Measurements from ENCODE around the gene KCTD5. TPM values are rescaled to one million over a fixed set of nuclear protein-coding genes. Genes with fewer than 3 reads are reported as not detected.
A peak's percentile ranks its signal among the peaks of the same experiment; 100 is the strongest.
"Not testable (repeated sequence)": the region's sequence is repeated elsewhere in the genome, so short reads cannot be mapped to it uniquely, and the experiment has no call there.

KCTD5 gene
- total RNA-seq, 2 experiments from 2014 or later = 27.5 to 30.1 TPM

DNA sequence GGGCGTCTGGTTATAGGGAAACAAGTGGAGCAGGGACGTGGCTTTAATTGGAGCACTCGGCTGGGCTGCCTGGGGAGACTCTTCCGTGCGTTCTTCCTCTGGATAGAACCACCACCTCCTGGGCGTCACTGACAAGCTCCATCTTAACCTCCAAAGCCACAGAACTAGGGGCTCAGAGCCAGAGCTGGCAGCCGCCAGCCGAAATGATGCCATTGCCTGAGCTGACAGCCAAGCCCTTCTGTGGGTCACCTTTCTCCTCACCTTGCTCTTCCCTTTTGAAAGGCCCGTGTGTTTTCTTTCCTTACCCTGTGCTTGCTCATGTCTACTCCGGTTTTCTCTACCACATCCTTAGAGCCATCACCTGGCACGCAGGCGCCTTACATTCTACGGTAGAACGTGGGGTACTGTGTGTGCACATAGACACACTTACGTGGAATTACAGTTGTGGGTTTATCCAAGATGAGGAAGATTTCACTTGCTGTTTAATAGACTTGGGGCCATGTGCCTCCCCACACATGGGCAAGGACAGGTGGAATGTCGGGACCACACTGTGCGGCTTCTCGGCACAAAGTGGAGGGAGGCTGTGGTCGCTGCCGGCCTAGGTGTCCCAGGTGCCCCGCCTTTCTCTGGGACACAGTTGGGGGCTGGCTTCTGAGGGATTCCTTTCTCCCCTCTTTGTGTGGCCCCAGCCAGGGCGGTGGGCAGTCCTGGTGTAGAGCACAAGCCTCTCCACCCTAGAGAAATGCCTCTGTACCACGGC is 3.9 kb upstream of the KCTD5 start:
- H3K27me3 Mint-ChIP-seq; H3K27ac Mint-ChIP-seq; ATAC-seq (ENCODE audit: low read depth); POLR2A ChIA-PET; H3K36me3 Mint-ChIP-seq; DNase-seq; H3K4me3 Mint-ChIP-seq; H3K9me3 Mint-ChIP-seq: not testable (repeated sequence)
- peaks cover 10% of the 10 kb centered on the region for H3K4me1 Mint-ChIP-seq

DNA sequence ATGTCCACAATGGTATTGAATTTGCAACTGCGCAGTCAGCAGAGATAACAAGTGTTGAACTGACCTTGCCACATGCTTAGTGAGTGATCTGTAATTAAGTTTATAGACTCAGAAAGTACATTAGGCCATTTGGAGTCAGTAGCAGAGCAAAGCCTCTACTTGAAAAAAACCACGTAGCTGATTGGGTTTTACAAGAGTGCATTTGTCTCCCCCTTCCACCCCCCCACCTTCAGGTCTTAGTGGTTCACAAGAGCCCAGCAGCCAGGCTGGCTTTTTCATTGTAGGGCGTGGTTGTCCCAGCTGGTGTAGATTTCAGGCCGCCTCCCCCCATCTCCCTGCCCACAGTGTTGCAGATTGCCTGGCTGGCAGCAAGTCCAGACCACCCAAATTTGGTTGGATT is 2.4 kb upstream of the KCTD5 start:
- H3K4me1 Mint-ChIP-seq; H3K4me3 Mint-ChIP-seq; H3K9me3 Mint-ChIP-seq; H3K27me3 Mint-ChIP-seq; DNase-seq; ATAC-seq (ENCODE audit: low read depth); H3K27ac Mint-ChIP-seq; H3K36me3 Mint-ChIP-seq; POLR2A ChIA-PET: not testable (repeated sequence)

DNA sequence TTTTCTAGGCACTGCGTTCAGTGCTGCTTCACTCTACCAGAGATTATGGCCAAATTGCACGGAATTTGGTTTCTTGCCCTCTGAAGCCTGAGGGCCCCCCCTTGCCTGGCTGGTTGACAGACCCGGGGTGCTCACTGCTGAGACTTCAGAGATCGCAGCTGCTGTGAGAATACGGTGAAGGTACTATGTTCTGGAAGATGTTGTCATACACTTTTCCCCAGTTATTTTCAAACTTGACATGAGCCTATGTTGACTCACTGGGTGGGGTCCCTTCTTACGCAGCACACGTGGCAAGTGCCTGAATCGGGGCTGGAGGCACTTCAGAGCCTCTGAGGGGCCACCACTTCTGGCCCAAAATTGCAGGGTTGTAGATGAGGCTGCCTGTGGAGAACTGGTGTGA is 2.0 kb upstream of the KCTD5 start:
- H3K36me3 Mint-ChIP-seq; H3K4me3 Mint-ChIP-seq; H3K27me3 Mint-ChIP-seq; POLR2A ChIA-PET; H3K27ac Mint-ChIP-seq; H3K9me3 Mint-ChIP-seq; H3K4me1 Mint-ChIP-seq; ATAC-seq (ENCODE audit: low read depth); DNase-seq: not testable (repeated sequence)

DNA sequence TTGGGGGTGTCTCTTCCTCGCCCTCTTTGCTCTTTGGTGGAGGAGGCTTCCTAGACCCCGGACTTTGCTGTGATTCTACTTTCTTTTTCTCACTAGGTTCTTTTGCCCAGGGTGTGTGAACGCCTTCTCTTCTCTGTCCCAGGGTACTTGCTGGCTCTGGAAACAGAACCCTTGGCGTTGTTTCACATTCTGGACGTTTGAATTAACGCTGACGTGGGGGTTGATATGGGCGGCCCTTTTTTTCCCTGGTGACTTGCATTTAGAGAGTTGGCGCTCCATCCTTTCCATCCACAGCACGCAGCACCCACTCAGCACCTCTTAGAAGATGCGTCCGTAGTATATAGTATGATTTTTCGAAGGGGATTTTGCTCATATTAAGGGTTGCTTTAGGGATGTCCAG is 718 bp downstream of the KCTD5 start:
- peaks cover 21% of the 10 kb centered on the region for H3K4me1 Mint-ChIP-seq
- H3K27me3 Mint-ChIP-seq; H3K36me3 Mint-ChIP-seq; ATAC-seq (ENCODE audit: low read depth); DNase-seq; H3K9me3 Mint-ChIP-seq: not testable (repeated sequence)
- POLR2A ChIA-PET = interaction anchor here (1.1 to 2.1 kb wide), 4 partner anchors 10 to 200 kb away, joined by 3 to 24 read pairs (median 4); partner anchors contain the start of gene FLYWCH2
- peak overlapping the region; percentile 97 for H3K4me3 Mint-ChIP-seq
- H3K27ac Mint-ChIP-seq = peak overlapping the region; percentile 82

DNA sequence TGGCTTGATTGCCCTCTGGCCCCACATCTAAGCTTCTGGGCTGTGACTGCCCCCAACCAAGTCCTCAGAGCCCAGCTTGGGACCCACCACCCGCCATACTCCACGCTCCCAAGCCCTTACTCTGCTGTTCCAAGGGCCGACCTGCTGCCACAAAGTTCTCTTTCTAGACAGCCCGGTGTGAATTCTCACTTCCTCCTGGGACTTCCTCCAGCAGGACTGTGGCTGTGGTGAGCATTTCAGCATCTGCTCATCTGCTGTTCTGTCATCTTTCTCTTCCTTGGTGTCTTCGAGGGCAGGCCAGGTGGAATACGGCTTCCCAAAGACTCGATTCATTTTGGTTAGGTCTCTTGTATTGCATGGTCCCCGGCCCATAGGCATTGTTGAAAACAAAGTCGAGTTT is 3.8 kb downstream of the KCTD5 start:
- DNase-seq; POLR2A ChIA-PET; H3K36me3 Mint-ChIP-seq; H3K27me3 Mint-ChIP-seq; H3K4me3 Mint-ChIP-seq; H3K9me3 Mint-ChIP-seq; H3K27ac Mint-ChIP-seq; ATAC-seq (ENCODE audit: low read depth): not testable (repeated sequence)
- H3K4me1 Mint-ChIP-seq = peaks cover 23% of the 10 kb centered on the region

DNA sequence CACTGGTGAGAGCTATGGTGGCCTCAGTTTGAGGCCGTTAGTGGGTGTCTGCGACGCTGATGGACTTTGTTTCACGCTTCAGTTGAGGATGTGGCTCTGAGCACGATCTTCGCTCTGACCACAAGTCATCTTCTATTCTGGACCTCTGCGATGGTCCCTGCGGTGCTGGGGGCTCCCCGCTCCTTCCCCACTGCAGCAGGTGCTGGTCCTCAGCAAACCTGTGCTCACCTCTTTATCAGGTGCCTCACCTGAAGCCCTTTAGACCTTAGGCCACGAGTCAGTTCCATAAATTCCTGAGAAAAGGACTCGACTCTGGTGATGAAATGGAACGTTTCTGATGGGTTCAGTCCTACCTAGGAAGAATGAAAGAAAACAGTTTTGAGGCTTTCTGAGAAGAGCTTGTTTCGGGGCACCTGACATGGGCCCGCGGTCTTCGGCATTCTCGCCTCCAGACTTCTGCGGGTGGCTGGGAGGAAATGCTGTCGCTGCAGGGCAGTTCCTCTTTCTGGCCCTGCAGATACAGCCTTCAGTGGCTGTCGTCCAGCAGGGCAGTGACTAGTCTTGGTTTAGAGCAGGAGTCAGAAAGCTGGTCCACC is 4.7 kb downstream of the KCTD5 start:
- Mint-ChIP-seq H3K27ac (peak overlapping the region; percentile 91), H3K4me3 (peak overlapping the region; percentile 82), H3K36me3 (peaks cover 3% of the 10 kb centered on the region), H3K4me1 (peaks cover 20% of the 10 kb centered on the region), H3K9me3 (no peaks in the 10 kb centered on the region), H3K27me3 (no peaks in the 10 kb centered on the region)
- DNase-seq (peak; percentile 48), ATAC-seq (ENCODE audit: low read depth) (no peak)
- POLR2A ChIA-PET = interaction anchor here (0.7 to 0.9 kb wide), 2 partner anchors 14 to 181 kb away, joined by 3 read pairs; no protein-coding TSS in a partner anchor

DNA sequence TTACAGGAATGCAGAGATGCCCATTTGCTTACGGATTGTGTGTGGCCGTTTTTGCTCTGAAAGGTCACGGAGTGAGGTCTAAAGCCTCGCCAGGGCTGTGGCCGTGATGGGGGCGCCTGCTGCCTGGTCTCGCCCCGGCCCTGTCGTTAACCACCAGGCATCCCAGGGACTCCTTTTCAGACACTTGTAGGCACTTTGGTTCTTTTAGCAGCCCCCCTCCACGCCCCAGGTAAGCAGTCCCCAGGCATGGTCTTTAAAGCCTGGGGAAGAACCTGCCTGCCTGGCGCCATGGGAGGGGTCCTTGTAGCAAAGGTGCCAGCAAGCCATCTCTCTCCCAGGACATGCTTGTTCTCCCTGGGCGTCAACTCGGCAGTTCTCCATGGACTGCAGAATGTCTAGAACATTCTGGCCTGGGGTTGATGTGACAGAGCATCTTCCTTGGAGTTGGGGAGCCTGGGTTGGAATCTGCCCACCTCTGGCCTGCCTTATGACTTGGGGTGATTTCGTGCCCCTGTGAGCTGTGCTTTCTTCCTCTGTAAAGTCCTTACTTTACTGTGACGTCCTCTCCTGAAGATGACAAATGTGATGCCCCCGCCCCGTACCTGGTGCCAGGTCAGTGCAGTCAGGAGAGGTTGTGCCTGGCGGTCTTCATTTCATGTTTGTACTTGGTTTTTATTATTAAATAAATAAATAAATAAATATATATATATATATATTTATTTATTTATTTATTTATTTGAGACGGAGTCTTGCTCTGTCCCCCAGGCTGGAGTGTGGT is 5.4 kb downstream of the KCTD5 start:
- Mint-ChIP-seq H3K9me3 (no peaks in the 10 kb centered on the region), H3K36me3 (peaks cover 3% of the 10 kb centered on the region), H3K4me1 (peaks cover 18% of the 10 kb centered on the region), H3K4me3 (peak overlapping the region; percentile 82), H3K27me3 (no peaks in the 10 kb centered on the region), H3K27ac (peak overlapping the region; percentile 91)
- DNase-seq (peak; percentile 28), ATAC-seq (ENCODE audit: low read depth) (no peak)
- POLR2A ChIA-PET = interaction anchor here (0.7 to 0.9 kb wide), 2 partner anchors 15 to 180 kb away, joined by 3 read pairs; no protein-coding TSS in a partner anchor

DNA sequence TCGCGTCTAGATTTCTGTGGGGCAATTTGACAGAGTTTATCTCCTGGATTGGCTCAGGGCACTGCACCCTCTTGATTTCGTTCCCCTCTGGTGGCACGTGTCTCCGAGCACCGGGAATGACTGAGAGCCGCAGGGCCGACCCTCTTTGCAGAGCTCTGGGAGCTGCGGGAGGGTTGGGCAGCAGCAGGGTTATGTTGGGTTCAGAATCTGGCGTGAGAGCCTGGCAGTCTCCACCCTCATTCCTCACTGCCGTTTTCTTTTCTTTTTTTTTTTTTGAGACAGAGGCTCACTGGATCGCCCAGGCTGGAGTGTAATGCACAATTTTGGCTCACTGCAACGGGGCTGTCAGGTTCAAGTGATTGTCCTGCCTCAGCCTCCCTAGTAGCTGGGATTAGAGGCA is 7.1 kb downstream of the KCTD5 start:
- H3K9me3 Mint-ChIP-seq; H3K27ac Mint-ChIP-seq; H3K27me3 Mint-ChIP-seq; H3K36me3 Mint-ChIP-seq; DNase-seq; H3K4me3 Mint-ChIP-seq; ATAC-seq (ENCODE audit: low read depth); POLR2A ChIA-PET: not testable (repeated sequence)
- H3K4me1 Mint-ChIP-seq = peaks cover 15% of the 10 kb centered on the region

DNA sequence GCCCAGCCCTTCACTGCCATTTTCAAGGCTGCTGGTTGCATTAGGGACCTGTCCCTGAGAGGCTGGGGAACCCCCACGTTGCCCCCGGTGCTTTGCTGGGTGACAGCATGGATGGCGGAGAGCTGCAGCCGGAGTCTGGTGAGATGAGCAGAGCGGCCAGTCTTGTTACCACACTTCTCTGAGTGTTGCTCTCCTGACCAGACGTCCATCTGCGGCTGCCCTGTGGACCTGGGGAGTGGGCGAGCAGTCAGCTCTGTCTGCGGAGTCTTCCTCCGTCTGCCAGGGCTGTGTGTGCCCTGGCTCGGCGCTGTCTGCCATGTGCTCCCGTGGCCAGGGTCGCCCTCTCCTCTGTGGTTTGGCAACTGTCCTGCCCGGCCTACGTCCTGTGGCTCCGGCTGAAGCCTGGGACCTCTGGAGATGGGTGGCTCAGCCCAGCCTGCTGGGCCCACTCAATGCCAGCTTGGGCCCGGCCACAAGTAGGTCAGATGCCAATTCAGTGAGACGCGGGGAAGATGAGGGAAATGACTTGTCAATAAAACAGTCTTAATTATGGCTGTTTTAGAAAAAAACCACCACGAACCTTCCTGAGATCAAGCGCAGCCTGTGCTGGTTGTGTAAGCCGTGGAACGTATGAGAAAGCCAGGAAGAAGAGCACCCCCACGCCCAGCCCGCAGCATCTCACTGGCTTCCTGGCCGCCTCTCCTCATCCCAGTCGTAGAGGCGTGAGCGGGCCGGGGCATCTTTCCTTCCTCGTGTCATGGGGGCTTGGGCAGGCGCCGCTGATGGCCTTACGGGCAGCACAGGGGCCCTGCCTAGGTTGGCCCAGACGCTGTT is 7.9 kb downstream of the KCTD5 start:
- no peaks in the 10 kb centered on the region for H3K27me3 Mint-ChIP-seq
- no peak overlapping the region for H3K4me3 Mint-ChIP-seq
- POLR2A ChIA-PET = no interaction called here
- ATAC-seq (ENCODE audit: low read depth) (no peak), DNase-seq (no peak)
- H3K36me3 Mint-ChIP-seq = no peaks in the 10 kb centered on the region
- no peak overlapping the region for H3K27ac Mint-ChIP-seq
- peaks cover 15% of the 10 kb centered on the region for H3K4me1 Mint-ChIP-seq
- H3K9me3 Mint-ChIP-seq = no peaks in the 10 kb centered on the region

DNA sequence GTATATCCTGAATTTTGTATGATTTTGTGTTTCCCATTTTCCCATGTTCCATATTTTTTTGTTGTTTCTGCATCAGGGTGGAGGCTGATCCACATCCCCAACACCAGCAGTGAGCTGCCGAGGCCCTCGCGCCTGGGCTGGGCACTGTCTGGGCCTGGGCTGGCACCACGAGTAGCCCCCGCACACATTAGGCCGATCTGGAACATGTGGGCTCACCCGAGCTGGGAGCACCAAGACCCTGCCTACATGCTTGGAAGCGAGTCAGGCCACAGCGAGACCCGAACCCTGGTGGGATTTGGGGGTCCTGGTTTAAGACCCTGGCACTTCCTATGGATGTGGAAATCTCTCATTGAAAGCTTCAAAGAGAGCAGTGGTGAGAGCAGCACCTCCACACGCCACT is 8.5 kb downstream of the KCTD5 start:
- POLR2A ChIA-PET = no interaction called here
- Mint-ChIP-seq H3K27ac (no peak overlapping the region), H3K4me3 (no peak overlapping the region)

DNA sequence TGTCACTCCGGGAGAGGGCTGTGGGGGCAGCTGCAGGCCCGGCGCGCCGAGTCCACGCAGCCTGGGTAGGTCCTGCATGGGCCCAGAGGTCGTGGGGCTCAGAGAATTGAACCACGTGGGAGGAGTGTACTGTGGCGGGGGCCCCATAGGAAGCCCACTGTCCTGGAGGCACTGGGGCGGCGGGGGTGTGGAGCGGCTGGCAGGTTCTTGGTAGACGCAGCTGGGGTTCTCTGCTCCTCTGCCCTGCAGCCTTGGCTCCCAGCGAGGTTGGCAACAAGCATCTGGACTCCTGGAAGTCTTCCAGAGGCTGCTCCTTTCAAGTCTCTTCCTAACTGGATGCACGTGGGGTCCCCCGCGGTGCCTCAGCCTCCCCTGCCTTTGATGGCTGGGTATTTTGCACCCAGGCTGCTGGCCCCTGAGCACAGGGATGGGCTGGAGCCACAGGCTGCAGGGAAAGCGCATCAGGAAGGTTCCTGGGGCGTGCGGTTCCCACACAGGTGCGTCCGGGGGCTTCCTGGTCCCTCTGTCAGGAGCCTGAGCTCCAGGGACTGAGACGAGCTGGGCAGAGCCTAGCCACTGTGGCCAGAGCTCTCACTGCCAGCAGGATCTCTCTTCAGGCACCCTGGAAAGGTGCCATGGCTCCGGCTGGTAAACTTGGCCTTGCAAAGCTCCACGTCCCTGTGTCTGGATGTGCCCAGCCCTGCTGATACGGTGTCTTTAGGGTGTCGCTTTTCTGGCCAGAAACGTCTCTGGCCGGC is 9.3 kb downstream of the KCTD5 start:
- Mint-ChIP-seq H3K9me3 (no peaks in the 10 kb centered on the region), H3K36me3 (no peaks in the 10 kb centered on the region), H3K4me3 (no peak overlapping the region), H3K27ac (no peak overlapping the region), H3K4me1 (peaks cover 12% of the 10 kb centered on the region), H3K27me3 (no peaks in the 10 kb centered on the region)
- POLR2A ChIA-PET = no interaction called here
- DNase-seq = no peak
- no peak for ATAC-seq (ENCODE audit: low read depth)

More for the DNA sequence above, 8.5 kb downstream of the KCTD5 start:
- Mint-ChIP-seq H3K9me3 (no peaks in the 10 kb centered on the region), H3K4me1 (peaks cover 13% of the 10 kb centered on the region), H3K36me3 (no peaks in the 10 kb centered on the region), H3K27me3 (no peaks in the 10 kb centered on the region)
- no peak for ATAC-seq (ENCODE audit: low read depth)
- DNase-seq = no peak

DNA sequence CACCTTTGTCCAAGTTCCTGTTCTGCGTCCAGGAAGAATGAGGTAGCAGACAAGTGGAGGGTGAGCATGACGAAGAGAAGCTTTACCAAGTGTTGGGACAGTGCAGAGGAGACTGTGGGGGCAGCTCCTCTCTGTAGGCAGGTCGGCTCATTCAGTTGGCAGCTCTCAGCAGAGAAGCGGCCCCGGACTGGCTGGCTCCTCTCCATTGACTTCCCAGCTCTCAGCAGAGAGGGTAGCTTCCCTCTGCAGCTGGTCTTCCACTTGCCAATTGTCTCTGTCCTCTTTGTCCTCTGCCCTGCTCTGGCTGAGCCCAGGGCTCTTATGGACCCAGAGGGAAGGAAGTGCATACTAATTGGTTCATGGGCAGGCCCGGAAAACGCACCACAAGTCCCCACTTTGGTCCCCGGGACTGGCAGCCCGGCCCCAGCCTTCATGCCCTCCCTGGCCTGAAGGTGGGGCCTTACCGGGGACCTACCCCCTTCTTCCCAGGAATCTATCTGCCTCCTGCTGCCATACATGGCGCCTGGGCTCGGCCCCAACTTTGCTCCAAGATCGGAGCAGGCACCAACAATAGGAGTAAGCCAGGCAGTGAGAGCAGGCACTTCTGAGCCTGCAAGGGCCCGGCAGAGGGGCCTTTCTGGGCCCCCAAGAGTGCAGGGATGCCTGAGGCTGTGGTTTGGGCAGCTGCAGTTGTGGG is 10.1 kb downstream of the KCTD5 start:
- POLR2A ChIA-PET = no interaction called here
- H3K4me1 Mint-ChIP-seq = peaks cover 5% of the 10 kb centered on the region
- no peak for DNase-seq
- no peak overlapping the region for H3K4me3 Mint-ChIP-seq
- H3K27ac Mint-ChIP-seq = no peak overlapping the region
- H3K36me3 Mint-ChIP-seq = peaks cover 4% of the 10 kb centered on the region
- no peaks in the 10 kb centered on the region for H3K27me3 Mint-ChIP-seq
- H3K9me3 Mint-ChIP-seq = no peaks in the 10 kb centered on the region
- ATAC-seq (ENCODE audit: low read depth) = no peak

All from activated naive CD8-positive, alpha-beta T cell treated with anti-CD3 and anti-CD28 coated beads, Interleukin-2, amount 10 ng/mL, durations not matched to agents 7 days and 5 days (primary cell).